Activated T-helper 9 cell treated with anti-CD3 and anti-CD28 coated beads, Interleukin-2, amount 50 U/mL, for 16 hours (primary cell): Measurements from ENCODE around the gene PDXK.
A peak's percentile ranks its signal among the peaks of the same experiment; 100 is the strongest.

Experiments used
- DNase-seq: peaks from one replicate; pipeline ENCODE4 v3.0.0-alpha.2; 2020; ENCODE audit warnings: low read depth

PDXK gene

DNA sequence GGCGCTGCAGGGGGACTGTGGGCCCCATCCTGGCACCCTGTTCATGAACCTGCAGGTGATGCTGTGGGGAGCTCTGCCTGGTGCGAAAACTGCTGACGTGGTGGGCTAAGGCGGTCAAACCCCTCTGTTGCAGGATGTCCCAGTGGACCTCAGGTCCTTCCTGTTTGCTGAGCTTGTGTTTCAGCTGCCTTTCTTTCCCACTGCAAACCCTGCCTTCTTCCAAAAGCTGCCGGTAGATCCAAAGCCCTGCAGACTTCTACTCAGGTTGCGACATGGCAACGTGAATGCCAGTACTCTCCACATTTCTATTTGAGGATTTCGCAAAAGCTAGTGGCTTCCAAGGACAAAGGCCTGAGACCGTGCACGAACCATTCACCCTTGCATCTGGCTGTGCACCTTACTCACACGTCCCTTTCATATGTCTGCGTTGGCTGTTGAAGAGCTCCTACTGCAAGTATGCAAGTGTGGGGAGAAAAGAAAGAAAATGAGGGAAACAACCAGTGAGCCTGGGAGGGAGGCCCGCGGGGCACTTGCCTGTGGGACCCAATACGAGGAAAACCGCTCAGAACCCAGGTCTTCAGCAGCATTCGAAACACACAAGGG lies 64.3 kb downstream of the PDXK start:
- no peak for DNase-seq

GRCh38 chr21:43785134-43785533 lies 66.2 kb downstream of the PDXK start:
- no peak for DNase-seq

DNA sequence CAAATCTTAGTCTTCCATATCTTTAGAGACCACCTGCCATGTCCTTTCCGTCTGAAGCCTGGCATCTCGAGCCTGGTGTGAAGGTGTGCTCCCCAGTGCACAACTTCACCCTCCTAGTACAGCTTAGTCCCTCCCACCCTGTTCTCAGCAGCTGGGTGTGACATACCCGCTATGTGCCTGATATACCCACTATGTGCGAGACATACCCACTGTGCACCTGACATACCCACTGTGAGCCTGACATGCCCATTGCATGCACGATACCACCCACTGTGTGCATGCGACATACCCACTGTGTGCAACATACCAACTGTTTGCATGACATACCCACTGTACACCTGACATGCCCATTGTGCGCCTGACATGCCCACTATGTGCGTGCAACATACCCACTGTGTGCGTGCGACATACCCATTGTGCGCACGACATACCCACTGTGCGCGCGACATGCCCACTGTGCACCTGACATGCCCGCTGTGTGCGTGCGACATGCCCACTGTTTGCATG lies 67.4 kb downstream of the PDXK start:
- no peak for DNase-seq

DNA sequence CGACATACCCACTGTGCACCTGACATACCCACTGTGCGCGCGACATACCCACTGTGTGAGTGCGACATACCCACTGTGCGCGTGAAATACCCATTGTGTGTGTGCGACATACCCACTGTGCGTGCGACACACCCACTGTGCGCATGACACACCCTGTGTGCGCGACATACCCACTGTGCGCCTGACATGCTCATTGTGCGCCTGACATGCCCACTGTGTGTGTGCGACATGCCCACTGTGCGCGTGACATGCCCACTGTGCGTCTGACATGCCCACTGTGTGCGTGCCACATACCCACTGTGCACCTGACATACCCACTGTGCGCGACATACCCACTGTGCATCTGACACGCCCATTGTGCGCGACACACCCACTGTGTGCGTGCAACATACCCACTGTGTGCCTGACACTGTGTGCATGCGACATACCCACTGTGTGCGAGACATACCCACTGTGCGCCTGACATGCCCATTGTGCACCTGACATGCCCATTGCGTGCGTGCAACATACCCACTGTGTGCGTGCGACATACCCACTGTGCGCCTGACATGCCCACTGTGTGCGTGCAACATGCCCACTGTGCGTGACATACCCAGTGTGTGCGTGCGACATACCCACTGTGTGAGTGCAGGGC lies 68.0 kb downstream of the PDXK start:
- DNase-seq, result no peak

DNA sequence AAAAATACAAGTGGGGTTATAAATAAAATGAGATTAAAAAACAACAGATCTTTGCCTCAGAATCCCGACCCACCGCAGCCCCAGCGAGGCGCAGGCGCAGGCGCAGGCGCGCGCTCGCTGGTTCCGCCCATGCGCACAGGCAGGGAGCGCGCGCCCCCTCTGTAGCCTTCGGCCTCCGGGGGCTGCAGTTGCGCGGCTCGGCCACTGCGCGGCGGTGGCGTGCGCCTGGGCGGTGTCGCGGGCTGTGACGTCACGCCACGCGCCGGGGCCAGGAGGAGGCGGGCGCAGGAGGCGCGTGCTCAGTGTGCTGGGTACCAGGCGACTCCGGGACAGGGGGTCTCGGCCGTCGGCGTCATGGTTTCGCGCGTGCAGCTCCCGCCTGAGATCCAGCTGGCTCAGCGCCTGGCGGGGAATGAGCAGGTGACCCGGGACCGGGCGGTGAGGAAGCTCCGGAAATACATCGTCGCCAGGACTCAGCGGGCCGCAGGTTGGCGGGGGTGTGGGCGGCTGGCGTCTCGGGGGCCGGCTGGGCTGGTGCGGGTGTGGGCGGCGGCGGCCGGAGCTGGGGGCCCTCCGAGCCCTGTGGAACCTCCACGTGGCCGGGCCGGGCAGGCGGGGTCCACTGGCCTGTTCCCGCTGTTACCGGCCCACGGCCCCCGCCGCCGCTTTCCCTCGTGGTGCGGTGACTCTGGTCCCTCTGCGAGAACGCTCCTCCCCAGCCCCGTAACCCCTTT lies 70.5 kb downstream of the PDXK start, which contains the start of gene RRP1:
Gene RRP1, plus strand, starts transcription at position 302 of the 734 bp plus-strand sequence. Its CDS starts 53 bp downstream, at position 355.
- DNase-seq, result peak; percentile 91

- DNase-seq, result no peak
Measured at GRCh38 chr21:43790010-43790524, 71.1 kb downstream of the PDXK start.

GRCh38 chr21:43792406-43792805 lies 73.5 kb downstream of the PDXK start:
- DNase-seq, result no peak

DNA sequence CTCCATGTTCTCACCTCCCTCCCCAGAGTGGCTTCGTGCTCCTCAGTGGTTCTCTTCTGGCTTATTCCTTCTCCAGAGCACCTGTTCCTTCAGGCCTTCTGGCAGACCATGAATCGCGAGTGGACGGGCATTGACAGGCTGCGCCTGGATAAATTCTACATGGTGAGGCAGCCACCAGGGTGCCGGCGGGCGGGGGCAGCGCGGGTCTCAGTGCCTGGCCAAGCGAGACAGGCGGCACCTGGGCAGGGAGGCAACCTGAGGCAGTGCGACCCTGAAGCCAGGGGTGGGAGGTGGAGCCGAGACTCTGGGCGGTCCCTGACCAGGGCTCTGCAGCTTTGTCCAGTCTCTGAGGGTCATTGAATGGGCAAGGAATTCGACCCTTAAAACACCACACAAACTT lies 74.3 kb downstream of the PDXK start:
- no peak for DNase-seq

DNA sequence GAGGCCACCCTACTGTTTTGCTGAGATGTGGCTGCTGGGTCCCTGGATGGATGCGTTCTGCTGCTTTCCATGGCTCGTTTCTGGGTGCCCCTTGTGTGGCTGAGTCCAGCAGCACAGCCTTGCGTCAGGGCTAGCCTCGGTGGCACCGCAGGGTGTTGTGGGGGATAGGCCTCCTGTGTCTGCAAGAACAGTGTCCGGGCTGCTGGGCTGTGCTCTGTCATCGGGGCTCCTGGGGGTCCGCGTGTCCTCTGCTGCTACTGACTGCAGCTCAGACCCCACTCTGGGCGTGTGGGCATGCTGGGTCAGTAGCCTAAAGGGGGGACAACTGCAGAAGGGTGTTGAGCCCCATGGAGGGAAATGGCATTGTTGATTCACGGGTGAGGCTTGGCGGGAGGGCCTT lies 75.4 kb downstream of the PDXK start:
- DNase-seq, result no peak

DNA sequence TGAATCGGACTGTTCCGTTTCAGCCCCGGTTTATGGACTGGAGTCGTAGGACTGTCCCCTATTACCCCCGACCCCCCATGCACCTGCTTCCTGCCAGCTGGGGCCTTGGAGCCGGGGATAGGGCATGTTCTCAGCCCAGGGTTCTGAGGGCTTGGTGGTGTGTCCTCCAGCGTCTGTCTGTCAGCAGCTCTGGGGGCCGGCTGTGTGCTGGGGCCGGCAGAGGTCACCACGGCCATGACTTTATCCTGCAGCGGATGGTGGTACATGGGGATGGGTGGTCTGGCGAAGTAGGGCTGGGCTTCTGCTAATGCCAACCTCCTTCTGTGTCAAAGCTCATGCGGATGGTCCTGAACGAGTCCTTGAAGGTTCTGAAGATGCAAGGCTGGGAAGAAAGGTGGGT lies 75.9 kb downstream of the PDXK start:
- DNase-seq, result no peak

GRCh38 chr21:43797415-43797814 lies 78.5 kb downstream of the PDXK start:
- no peak for DNase-seq

GRCh38 chr21:43797925-43798715 lies 79.2 kb downstream of the PDXK start:
- DNase-seq, result no peak

DNA sequence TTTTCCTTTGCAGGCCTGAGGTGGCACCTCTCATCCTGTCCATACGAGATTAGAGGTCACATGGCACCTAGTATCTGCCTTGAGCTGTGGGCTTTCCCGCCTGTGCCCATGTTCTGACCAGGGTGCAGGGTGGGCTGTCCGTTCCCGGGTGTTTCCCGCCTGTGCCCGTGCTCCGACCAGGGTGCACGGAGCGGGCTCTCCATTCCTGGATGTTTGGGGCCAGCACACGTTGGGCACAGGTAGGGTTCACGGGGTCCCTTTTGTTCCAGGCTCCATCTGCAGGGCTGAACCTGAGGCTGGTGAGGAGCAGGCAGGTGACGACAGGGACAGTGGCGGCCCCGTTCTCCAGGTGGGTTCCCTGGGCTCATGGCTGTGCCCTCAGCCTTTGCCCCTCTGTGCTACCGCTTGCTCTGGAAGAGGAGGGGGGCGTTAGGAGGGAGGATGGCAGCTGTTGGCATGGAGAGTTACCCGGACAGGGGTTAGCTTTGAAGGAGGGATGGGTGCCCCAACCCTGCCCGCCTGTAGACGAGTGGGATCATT lies 80.4 kb downstream of the PDXK start:
- DNase-seq, result no peak

DNA sequence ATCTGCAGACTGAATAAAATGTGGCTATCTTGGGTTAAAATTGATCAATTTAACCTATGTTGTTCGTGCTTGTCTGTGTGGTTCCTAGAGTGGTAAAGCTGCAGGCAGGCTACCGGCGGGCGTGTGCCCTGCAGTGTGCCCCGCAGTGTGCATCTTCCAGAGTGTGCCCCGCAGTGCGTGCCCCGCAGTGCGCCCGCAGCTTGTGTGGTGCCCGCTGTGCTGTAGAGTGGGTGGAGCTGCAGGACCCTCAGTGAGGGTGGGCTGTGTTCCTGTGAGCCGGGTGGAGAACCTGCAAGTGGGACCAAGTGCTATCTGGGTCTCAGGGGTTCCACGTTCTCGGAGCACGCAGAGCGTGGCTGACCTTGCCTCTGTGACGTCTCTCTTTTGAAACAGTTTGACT lies 81.2 kb downstream of the PDXK start:
- no peak for DNase-seq

- no peak for DNase-seq
Measured at GRCh38 chr21:43800566-43800965, 81.6 kb downstream of the PDXK start.

GRCh38 chr21:43801006-43801783 lies 82.3 kb downstream of the PDXK start:
- DNase-seq, result no peak

DNA sequence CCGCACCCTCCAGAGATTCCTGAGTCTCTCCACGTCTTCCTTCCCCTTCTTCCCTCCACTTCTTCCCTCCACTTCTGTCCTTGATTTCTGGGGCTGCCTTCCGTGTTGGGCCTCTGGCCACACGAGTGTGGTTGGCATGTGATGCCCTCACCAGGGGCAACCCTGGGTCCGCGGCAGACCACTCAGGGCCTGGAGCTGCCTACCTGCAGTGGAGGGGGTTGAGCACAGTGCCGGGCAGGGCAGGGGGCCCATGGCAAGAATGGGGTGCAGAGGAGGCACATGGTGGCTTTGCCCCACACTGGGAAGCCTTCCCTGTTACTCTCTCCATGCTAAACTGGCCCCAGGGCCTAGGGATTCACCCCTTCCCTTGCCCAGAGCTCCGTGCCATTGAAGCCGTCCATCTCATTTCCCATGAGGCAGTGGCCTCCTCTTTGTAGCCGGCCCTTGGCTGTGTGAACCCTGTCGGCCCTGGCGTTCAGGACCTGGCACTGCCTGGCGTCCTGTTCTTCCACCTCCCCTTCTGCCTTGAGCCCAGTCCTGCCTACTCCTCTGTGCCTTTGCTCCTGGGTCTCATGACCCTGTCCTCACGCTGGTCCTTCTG lies 83.9 kb downstream of the PDXK start:
- no peak for DNase-seq

GRCh38 chr21:43803558-43804300 lies 84.8 kb downstream of the PDXK start:
- no peak for DNase-seq

DNA sequence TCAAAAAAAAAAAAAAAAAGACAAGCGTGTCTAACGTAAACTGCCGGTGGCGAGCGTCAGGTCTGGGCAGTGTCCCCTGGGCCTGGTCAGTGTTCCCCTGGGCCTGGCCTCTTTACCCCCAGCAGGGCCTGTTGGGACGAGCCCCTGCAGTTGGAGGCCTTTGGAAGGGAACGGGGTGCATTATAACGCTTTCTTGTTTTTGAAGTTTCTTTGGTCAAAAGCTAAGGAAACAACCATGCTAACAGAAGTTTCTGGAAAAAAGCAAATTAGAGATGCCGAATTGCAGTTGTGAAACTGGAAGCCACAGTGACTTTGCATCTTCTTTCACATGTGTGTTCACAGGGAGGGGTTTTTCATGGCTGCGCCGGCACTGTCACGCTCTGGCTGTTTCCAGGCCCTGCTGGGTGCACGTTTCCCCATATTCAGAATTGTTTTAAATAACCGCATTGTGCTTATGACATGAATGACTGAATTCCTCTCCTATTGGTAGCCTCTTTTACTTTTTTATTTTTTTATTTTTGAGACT lies 86.4 kb downstream of the PDXK start:
- no peak for DNase-seq
